ENCODE data around the gene FUT7.
"Not testable (repeated sequence)": the region's sequence is repeated elsewhere in the genome, so short reads cannot be mapped to it uniquely, and the experiment has no call there.

GRCh38 chr9:137033481-137033880 lies 1.6 kb upstream of the FUT7 start:
- not testable (repeated sequence) for TF ChIP-seq TAF1, POLR2A, POLR2AphosphoS5, SPI1 (IDR thresholded peaks at IDR 0.05; ENCODE audit: low read depth, low read length)

All from GM12891 (cell line).